ENCODE data around the gene OTUD4. TPM values are rescaled to one million over a fixed set of nuclear protein-coding genes. Genes with fewer than 3 reads are reported as not detected.

OTUD4 gene
- total RNA-seq, 1 donor from 2014 or later, result 22.7 TPM

GRCh38 chr4:145103496-145103895 is 76.9 kb downstream of the OTUD4 start:
- Mint-ChIP-seq H3K4me3 (ENCODE audit: unreplicated experiment) (no peak overlapping the region), H3K27me3 (ENCODE audit: unreplicated experiment) (no peaks in the 10 kb centered on the region), H3K9me3 (ENCODE audit: unreplicated experiment) (no peaks in the 10 kb centered on the region), H3K4me1 (ENCODE audit: low read depth, unreplicated experiment) (peaks cover 6% of the 10 kb centered on the region), H3K27ac (ENCODE audit: unreplicated experiment) (no peak overlapping the region), H3K36me3 (ENCODE audit: unreplicated experiment) (no peaks in the 10 kb centered on the region)
- no peak for TF ChIP-seq CTCF (IDR thresholded peaks at IDR 0.05; ENCODE audit: partially characterized antibody, unreplicated experiment)
- no peak for DNase-seq

- no peaks in the 10 kb centered on the region for H3K36me3 Mint-ChIP-seq (ENCODE audit: unreplicated experiment)
- no peak overlapping the region for H3K4me3 Mint-ChIP-seq (ENCODE audit: unreplicated experiment)
- H3K27me3 Mint-ChIP-seq (ENCODE audit: unreplicated experiment), result peaks cover 5% of the 10 kb centered on the region
- H3K9me3 Mint-ChIP-seq (ENCODE audit: unreplicated experiment), result peaks cover 6% of the 10 kb centered on the region
- DNase-seq, result no peak
- peaks cover 6% of the 10 kb centered on the region for H3K4me1 Mint-ChIP-seq (ENCODE audit: low read depth, unreplicated experiment)
- TF ChIP-seq CTCF (IDR thresholded peaks at IDR 0.05; ENCODE audit: partially characterized antibody, unreplicated experiment), result no peak
- H3K27ac Mint-ChIP-seq (ENCODE audit: unreplicated experiment), result no peak overlapping the region
Observed at GRCh38 chr4:145102619-145103018, 77.8 kb downstream of the OTUD4 start.

- Mint-ChIP-seq H3K9me3 (ENCODE audit: unreplicated experiment) (peaks cover 10% of the 10 kb centered on the region), H3K36me3 (ENCODE audit: unreplicated experiment) (no peaks in the 10 kb centered on the region), H3K4me1 (ENCODE audit: low read depth, unreplicated experiment) (peaks cover 9% of the 10 kb centered on the region), H3K27me3 (ENCODE audit: unreplicated experiment) (peaks cover 6% of the 10 kb centered on the region), H3K4me3 (ENCODE audit: unreplicated experiment) (no peak overlapping the region), H3K27ac (ENCODE audit: unreplicated experiment) (no peak overlapping the region)
- DNase-seq, result no peak
- TF ChIP-seq CTCF (IDR thresholded peaks at IDR 0.05; ENCODE audit: partially characterized antibody, unreplicated experiment), result no peak
Observed at GRCh38 chr4:145101091-145101490, 79.3 kb downstream of the OTUD4 start.

GRCh38 chr4:145099653-145100052 is 80.7 kb downstream of the OTUD4 start:
- DNase-seq, result no peak
- Mint-ChIP-seq H3K27me3 (ENCODE audit: unreplicated experiment) (peaks cover 6% of the 10 kb centered on the region), H3K4me3 (ENCODE audit: unreplicated experiment) (peak overlapping the region; percentile 98), H3K27ac (ENCODE audit: unreplicated experiment) (peak overlapping the region; percentile 19), H3K4me1 (ENCODE audit: low read depth, unreplicated experiment) (peaks cover 9% of the 10 kb centered on the region), H3K36me3 (ENCODE audit: unreplicated experiment) (no peaks in the 10 kb centered on the region), H3K9me3 (ENCODE audit: unreplicated experiment) (peaks cover 10% of the 10 kb centered on the region)
- no peak for TF ChIP-seq CTCF (IDR thresholded peaks at IDR 0.05; ENCODE audit: partially characterized antibody, unreplicated experiment)

- no peak for DNase-seq
- Mint-ChIP-seq H3K4me1 (ENCODE audit: low read depth, unreplicated experiment) (peaks cover 9% of the 10 kb centered on the region), H3K27me3 (ENCODE audit: unreplicated experiment) (peaks cover 6% of the 10 kb centered on the region), H3K36me3 (ENCODE audit: unreplicated experiment) (peaks cover under 1% of the 10 kb centered on the region), H3K9me3 (ENCODE audit: unreplicated experiment) (peaks cover 10% of the 10 kb centered on the region), H3K27ac (ENCODE audit: unreplicated experiment) (peak overlapping the region; percentile 99), H3K4me3 (ENCODE audit: unreplicated experiment) (peak overlapping the region; percentile 98)
- no peak for TF ChIP-seq CTCF (IDR thresholded peaks at IDR 0.05; ENCODE audit: partially characterized antibody, unreplicated experiment)
Observed at GRCh38 chr4:145098675-145099037, 81.7 kb downstream of the OTUD4 start.
